Stimulated activated CD4-positive, alpha-beta T cell treated with anti-CD3 and anti-CD28 coated beads, Interleukin-1b, Interleukin-23, amount 100 ng/mL, for 4 hours (primary cell): ENCODE data around the gene PREP.
"Not testable (repeated sequence)": the region's sequence is repeated elsewhere in the genome, so short reads cannot be mapped to it uniquely, and the experiment has no call there.

Source experiments
- DNase-seq, 2 donors: peaks; one replicate each; pipeline ENCODE4 v3.0.0-alpha.2; 2020; ENCODE audit warnings: low read depth in 2 of 2

The PREP gene

GRCh38 chr6:105345506-105345905 is 57.4 kb downstream of the PREP start:
- no peak for DNase-seq

GRCh38 chr6:105344881-105345370 is 58.0 kb downstream of the PREP start:
- DNase-seq, result no peak

GRCh38 chr6:105338350-105338983 is 64.4 kb downstream of the PREP start:
- not testable (repeated sequence) for DNase-seq

GRCh38 chr6:105336986-105337385 is 65.9 kb downstream of the PREP start:
- no peak for DNase-seq

GRCh38 chr6:105332576-105332975 is 70.3 kb downstream of the PREP start:
- DNase-seq, result no peak

- no peak for DNase-seq
These were observed 71.0 kb downstream of the PREP start for GRCh38 chr6:105331927-105332326.

- no peak for DNase-seq
These were observed 72.0 kb downstream of the PREP start for GRCh38 chr6:105330913-105331312.

GRCh38 chr6:105330364-105330763 is 72.5 kb downstream of the PREP start:
- DNase-seq, result no peak

GRCh38 chr6:105326833-105327770 is 75.8 kb downstream of the PREP start:
- no peak for DNase-seq

GRCh38 chr6:105326216-105326615 is 76.7 kb downstream of the PREP start:
- DNase-seq, result no peak

- no peak for DNase-seq
These were observed 78.4 kb downstream of the PREP start for GRCh38 chr6:105324386-105324950.

GRCh38 chr6:105322499-105323225 is 80.2 kb downstream of the PREP start:
- no peak for DNase-seq

GRCh38 chr6:105321728-105322127 is 81.2 kb downstream of the PREP start:
- no peak for DNase-seq

- DNase-seq, result no peak
These were observed 81.7 kb downstream of the PREP start for GRCh38 chr6:105321207-105321606.

- no peak for DNase-seq
These were observed 82.1 kb downstream of the PREP start for GRCh38 chr6:105320765-105321164.

- no peak for DNase-seq
These were observed 82.6 kb downstream of the PREP start for GRCh38 chr6:105320271-105320670.

- DNase-seq, result no peak
These were observed 83.6 kb downstream of the PREP start for GRCh38 chr6:105319331-105319730.

- DNase-seq, result no peak
These were observed 84.2 kb downstream of the PREP start for GRCh38 chr6:105318660-105319059.

GRCh38 chr6:105317607-105318533 is 85.0 kb downstream of the PREP start:
- no peak for DNase-seq

- no peak for DNase-seq
These were observed 89.7 kb downstream of the PREP start for GRCh38 chr6:105313211-105313610.

- DNase-seq, result no peak
These were observed 91.9 kb downstream of the PREP start for GRCh38 chr6:105310947-105311346.
